Parathyroid adenoma (tissue), 2 donors: ENCODE measurements around the gene STK11.
A peak's percentile ranks its signal among the peaks of the same experiment; 100 is the strongest.
"Not testable (repeated sequence)": the region's sequence is repeated elsewhere in the genome, so short reads cannot be mapped to it uniquely, and the experiment has no call there.

Experiments
- H2AFZ ChIP-seq: fragments of 300-600 bp; sonication (generic); one replicate; pipeline ENCODE4 v1.7.0; 2017; ENCODE audit warnings: antibody characterized with exemption, mild to moderate bottlenecking
- H3K27ac ChIP-seq: fragments of 300-600 bp; sonication (generic); one replicate; pipeline ENCODE4 v1.7.0; 2017
- H3K27me3 ChIP-seq: fragments of 300-600 bp; sonication (generic); one replicate; pipeline ENCODE4 v1.7.0; 2017; ENCODE audit warnings: low read length; ENCODE audit not compliant: control insufficient read depth, insufficient read depth
- H3K36me3 ChIP-seq: fragments of 300-600 bp; sonication (generic); one replicate; pipeline ENCODE4 v1.7.0; 2017; ENCODE audit warnings: low read length; ENCODE audit not compliant: control insufficient read depth, insufficient read depth
- H3K4me1 ChIP-seq: fragments of 300-600 bp; sonication (generic); one replicate; pipeline ENCODE4 v1.7.0; 2017; ENCODE audit warnings: control low read depth
- H3K4me2 ChIP-seq: fragments of 300-600 bp; sonication (generic); one replicate; pipeline ENCODE4 v1.7.0; 2017; ENCODE audit warnings: low read length
- H3K4me3 ChIP-seq: fragments of 300-600 bp; sonication (generic); one replicate; pipeline ENCODE4 v1.7.0; 2017; ENCODE audit warnings: low read depth, low read length
- H3K79me2 ChIP-seq: fragments of 300-600 bp; sonication (generic); one replicate; pipeline ENCODE4 v1.7.0; 2017; ENCODE audit warnings: control low read depth
- H3K9ac ChIP-seq: fragments of 300-600 bp; sonication (generic); one replicate; pipeline ENCODE4 v1.7.0; 2017; ENCODE audit warnings: mild to moderate bottlenecking
- H3K9me3 ChIP-seq: fragments of 300-600 bp; sonication (generic); one replicate; pipeline ENCODE4 v1.7.0; 2017; ENCODE audit warnings: low read length; ENCODE audit not compliant: control insufficient read depth
- TF ChIP-seq, protein P1 (sequence below): fragments of 300-600 bp; sonication (generic); IDR thresholded peaks from one replicate; pipeline ENCODE4 v1.7.0; 2017; ENCODE audit warnings: antibody characterized with exemption, mild to moderate bottlenecking
- donor health status: primary hyperparathyroidism.

Gene STK11

GRCh38 chr19:1206150-1206863 is 729 bp downstream of the STK11 start:
- no peak overlapping the region for H3K9ac ChIP-seq
- peaks cover 6% of the 10 kb centered on the region for H3K4me1 ChIP-seq
- H3K27ac ChIP-seq = peak overlapping the region; percentile 68
- H3K4me3 ChIP-seq = peak overlapping the region; percentile 76
- H3K4me2 ChIP-seq = peak overlapping the region; percentile 98
- no peaks in the 10 kb centered on the region for H3K36me3 ChIP-seq
- H3K9me3 ChIP-seq = no peaks in the 10 kb centered on the region
- H3K27me3 ChIP-seq = no peaks in the 10 kb centered on the region
- TF ChIP-seq, protein P1, sequence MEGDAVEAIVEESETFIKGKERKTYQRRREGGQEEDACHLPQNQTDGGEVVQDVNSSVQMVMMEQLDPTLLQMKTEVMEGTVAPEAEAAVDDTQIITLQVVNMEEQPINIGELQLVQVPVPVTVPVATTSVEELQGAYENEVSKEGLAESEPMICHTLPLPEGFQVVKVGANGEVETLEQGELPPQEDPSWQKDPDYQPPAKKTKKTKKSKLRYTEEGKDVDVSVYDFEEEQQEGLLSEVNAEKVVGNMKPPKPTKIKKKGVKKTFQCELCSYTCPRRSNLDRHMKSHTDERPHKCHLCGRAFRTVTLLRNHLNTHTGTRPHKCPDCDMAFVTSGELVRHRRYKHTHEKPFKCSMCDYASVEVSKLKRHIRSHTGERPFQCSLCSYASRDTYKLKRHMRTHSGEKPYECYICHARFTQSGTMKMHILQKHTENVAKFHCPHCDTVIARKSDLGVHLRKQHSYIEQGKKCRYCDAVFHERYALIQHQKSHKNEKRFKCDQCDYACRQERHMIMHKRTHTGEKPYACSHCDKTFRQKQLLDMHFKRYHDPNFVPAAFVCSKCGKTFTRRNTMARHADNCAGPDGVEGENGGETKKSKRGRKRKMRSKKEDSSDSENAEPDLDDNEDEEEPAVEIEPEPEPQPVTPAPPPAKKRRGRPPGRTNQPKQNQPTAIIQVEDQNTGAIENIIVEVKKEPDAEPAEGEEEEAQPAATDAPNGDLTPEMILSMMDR = no peak
- peak overlapping the region; percentile 5 for H2AFZ ChIP-seq
- peaks cover 28% of the 10 kb centered on the region for H3K79me2 ChIP-seq

GRCh38 chr19:1206864-1207450 is 1.4 kb downstream of the STK11 start:
- Histone ChIP-seq H3K79me2 (peaks cover 34% of the 10 kb centered on the region), H3K27me3 (no peaks in the 10 kb centered on the region), H3K4me2 (peak overlapping the region; percentile 98), H3K27ac (peak overlapping the region; percentile 68), H3K4me1 (peaks cover 6% of the 10 kb centered on the region), H3K9me3 (no peaks in the 10 kb centered on the region), H2AFZ (no peak overlapping the region), H3K36me3 (no peaks in the 10 kb centered on the region), H3K4me3 (peak overlapping the region; percentile 76), H3K9ac (peak overlapping the region; percentile 29)
- TF ChIP-seq, protein P1 = no peak

- not testable (repeated sequence) for H3K27ac ChIP-seq
Observed at GRCh38 chr19:1208830-1209229, 3.3 kb downstream of the STK11 start.

DNA sequence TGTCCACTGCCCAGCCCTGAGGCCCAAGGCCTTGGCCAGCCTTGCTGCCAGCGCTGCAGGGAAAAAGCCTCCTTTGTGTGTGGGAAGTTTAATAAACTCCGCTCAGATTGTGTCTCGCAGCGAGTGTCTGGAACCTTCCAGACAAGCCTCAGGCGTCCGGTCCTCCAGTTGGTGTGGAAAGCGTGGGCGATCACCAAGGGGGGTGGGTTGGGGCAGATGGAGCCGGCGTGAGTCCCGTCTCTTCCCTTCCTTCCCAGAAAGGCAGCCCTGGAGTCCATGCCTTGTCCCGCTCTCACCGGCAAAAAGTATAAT is 4.6 kb downstream of the STK11 start:
- Histone ChIP-seq H3K4me1 (peaks cover 15% of the 10 kb centered on the region), H3K4me2 (no peak overlapping the region), H3K9me3 (no peaks in the 10 kb centered on the region), H3K36me3 (no peaks in the 10 kb centered on the region), H3K27me3 (no peaks in the 10 kb centered on the region), H3K9ac (no peak overlapping the region), H3K27ac (no peak overlapping the region), H2AFZ (no peak overlapping the region), H3K4me3 (no peak overlapping the region), H3K79me2 (peaks cover 59% of the 10 kb centered on the region)
- TF ChIP-seq, protein P1 = no peak

More at GRCh38 chr19:1208830-1209229, 3.3 kb downstream of the STK11 start:
- H3K36me3 ChIP-seq, H3K4me3 ChIP-seq, H3K9me3 ChIP-seq, H3K27me3 ChIP-seq, H3K4me1 ChIP-seq, H3K9ac ChIP-seq, H2AFZ ChIP-seq: not testable (repeated sequence)
- Histone ChIP-seq H3K4me2 (peak overlapping the region; percentile 22), H3K79me2 (peaks cover 47% of the 10 kb centered on the region)

DNA sequence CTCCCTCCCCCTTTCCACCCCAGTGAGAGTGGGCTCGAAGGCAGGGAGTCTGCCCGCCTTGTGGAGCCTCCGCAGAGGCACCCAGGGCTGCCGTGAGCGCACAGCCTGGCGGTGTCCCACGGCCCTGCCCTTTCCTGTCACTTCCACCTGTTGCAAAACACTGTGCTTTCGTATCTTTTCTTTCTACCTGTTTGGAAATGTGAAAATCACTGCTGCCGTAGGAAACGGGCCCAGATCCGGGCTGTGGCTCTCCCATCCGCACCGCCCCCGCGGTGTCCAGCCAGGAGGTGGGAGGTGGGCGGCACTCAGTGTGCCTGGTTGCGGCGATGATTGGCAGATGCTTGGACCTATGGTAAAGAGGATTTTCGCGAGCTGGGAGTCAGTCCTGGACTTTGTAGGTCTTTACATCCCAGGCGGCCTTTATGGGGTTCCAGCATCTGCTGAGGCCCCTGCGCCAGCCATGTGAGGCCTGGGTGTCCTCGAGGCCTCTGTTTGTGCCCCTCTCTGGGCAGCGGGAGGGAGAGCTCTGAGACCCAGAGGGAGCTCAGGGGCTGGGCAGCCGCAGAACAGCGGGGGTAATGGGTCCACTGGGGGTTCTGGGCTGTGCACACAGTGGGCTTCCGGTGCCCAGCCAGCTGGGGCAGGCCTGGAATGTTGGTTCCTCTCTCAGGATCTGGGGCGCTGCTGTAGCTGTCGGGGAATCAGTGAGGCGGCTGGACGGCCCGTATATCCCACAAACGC is 6.1 kb downstream of the STK11 start:
- Histone ChIP-seq H3K9me3 (no peaks in the 10 kb centered on the region), H2AFZ (no peak overlapping the region), H3K9ac (no peak overlapping the region), H3K36me3 (no peaks in the 10 kb centered on the region), H3K79me2 (peaks cover 66% of the 10 kb centered on the region), H3K27me3 (no peaks in the 10 kb centered on the region), H3K4me3 (no peak overlapping the region), H3K4me1 (peaks cover 20% of the 10 kb centered on the region), H3K27ac (no peak overlapping the region), H3K4me2 (no peak overlapping the region)
- TF ChIP-seq, protein P1 = no peak
